CD4-positive, alpha-beta T cell treated with Interleukin-12 subunit alpha and Interleukin-12 subunit beta, for 1 hour (primary cell): ENCODE data around the gene ANKRD10.

Experiments used
- DNase-seq: peaks from one replicate; pipeline ENCODE4 v3.0.0-alpha.2; 2020

Gene ANKRD10

DNA sequence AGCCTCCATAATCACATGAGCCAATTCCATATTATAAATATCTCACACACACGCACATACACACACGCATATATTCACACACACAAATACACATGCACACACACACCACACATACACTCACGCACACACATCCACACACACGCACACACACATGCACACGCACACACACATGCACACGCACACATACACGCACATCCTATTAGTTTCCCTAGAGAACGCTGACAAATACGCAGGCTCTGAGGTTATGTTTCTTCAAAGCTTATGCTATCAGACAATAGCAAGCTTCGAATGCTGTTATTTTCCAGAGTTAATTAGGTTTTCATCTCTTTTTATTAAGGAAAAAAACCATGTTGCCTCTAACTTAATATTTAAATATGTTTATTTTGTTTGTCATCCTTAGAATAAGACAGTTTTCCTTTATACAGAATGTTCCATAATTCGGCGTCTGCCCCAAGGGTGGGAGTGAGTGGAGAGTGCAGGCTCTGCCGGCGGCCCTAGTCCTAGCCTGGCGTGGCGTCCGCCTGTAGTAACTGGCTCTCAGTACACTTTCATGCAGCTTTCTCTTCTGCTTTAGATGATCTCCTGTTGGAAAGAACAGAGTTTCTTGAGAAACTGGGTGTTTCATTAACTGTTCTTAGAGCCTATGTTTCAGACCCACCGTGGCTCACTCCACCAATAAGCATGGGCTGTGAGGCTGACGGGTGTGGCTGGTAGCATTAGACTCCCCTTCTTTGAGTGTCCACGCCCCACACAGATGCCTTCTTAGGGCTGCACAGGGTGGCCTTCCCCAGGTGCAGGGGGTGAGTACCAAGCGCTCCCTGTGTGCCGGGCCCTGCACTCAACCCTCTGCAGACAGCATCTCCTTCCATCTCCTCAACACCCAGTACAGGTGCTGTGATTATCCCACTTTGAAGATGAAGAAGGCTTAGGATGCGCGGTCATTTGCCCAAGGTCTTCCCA is 30.4 kb upstream of the ANKRD10 start:
- no peak for DNase-seq

DNA sequence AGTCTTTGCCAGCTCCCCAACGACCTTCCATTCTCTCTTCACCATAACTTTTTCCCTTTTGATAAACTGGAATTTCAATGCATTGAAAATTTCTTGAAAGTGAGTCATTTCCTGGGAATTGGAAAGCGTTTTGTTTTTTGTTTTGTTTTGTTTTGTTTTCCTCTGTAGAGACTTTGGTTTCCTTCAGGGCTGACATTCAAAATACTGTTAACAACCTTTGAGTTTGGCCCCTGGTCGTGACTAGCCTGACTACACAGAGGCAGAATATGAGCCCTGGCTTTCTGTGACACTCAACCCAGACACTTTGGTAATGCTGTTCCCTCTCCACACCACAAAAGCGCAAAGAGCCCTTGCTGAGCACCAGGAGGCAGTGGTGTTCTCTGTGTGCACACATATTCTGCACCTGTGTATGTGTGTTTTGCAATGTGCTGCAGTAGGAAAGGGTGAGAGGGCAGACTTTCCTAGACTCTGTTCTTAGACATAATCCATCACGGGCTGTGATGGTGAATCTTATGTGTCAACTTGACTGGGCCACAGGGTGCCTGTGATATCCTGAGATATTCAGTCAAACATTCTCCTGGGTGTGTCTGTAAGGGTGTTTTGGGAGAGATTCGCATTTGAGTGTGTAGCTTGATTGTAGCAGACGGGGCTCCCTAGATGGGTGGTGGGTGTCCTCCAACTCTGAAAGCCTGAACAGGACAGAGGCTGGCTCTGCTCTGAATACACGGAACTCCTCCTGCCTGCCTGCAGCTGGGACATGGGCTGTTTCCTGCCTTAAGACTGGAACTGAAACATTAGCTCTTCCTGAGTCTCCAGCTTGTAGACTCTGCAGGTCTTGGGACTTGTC is 29.5 kb upstream of the ANKRD10 start:
- DNase-seq = peak; percentile 18

DNA sequence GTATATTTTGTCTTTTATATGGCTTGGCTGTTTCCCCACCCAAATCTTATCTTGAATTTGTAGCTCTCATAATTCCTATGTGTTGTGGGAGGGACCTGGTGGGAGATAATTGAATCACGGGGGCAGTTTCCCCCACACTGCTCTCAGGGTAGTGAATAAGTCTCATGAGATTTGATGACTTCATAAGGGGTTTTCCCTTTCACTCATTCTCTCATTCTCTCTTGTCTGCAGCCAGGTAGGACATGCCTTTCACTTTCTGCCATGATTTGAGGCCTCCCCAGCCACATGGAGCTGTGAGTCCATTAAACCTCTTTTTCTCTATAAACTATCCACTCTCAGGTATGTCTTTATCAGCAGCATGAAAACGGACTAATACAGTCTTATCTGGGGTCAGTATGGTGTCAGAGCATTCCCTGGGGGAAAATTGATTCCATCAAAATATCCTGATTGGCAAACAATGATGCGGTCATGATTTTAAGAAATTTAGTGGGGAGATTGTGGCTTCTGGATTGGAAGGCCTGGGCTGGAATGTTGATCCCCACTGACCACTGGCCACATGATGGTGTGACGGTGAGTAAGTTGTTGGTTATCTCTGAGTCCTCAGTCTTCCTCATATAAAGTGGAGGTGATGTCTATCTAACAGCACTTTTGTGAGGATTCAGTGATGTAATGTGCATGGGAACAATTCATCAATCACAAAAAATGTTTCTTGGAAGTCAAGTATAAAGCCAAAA is 27.5 kb upstream of the ANKRD10 start:
- DNase-seq = no peak

DNA sequence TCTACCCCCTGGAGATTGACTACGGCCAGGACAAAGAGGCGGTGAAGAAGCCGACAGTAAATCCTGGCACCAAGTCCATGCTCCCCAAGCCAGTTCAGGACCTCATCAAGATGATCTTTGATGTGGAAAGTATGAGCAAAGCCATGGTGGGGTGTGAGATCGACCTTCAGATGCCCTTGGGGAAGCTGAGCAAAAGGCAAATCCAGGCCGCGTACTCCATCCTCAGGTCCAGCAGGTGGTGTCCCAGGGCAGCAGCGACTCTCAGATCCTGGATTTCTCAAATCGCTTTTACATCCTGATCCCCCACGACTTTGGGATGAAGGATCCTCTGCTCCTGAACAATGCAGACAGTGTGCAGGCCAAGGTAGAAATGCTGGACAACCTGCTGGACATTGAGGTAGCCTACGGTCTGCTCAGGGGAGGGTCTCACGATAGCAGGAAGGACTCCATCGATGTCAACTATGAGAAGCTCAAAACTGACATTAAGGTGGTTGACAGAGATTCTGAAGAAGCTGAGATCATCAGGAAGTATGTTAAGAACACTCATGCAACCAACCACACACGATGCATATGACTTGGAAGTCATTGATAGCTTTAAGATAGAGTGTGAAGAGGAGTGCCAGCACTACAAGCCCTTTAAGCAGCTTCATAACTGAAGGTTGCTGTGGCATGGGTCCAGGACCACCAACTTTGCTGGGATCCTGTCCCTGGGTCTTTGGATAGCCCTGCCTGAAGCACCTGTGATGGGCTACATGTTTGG is 24.0 kb upstream of the ANKRD10 start:
- DNase-seq = no peak

DNA sequence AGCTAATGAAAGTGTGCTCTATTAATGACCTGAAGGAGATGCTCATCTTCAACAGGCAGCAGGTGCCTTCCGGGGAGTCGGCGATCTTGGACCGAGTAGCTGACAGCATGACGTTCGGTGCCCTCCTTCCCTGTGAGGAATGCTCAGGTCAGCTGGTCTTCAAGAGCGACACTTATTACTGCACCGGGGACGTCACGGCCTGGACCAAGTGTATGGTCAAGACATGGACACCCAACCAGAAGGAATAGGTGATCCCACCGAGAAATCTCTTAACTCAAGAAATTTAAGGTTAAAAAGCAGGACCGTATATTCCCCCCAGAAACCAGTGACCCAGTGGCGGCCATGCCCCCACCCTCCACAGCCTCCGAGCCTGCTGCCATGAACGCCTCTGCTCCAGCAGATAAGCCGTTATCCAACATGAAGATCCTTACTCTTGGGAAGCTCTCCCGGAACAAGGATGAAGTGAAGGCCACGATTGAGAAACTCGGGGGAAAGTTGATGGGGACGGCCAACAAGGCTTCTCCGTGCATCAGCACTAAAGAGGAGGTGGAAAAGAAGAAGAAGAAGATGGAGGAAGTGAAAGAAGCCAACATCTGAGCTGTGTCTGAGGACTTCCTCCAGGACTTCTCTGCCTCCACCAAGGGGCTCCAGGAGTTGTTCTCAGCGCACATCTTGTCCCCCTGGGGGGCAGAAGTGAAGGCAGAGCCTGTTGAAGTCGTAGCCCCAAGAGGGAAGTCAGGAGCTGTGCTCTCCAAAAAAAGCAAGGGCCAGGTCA is 22.8 kb upstream of the ANKRD10 start:
- no peak for DNase-seq

DNA sequence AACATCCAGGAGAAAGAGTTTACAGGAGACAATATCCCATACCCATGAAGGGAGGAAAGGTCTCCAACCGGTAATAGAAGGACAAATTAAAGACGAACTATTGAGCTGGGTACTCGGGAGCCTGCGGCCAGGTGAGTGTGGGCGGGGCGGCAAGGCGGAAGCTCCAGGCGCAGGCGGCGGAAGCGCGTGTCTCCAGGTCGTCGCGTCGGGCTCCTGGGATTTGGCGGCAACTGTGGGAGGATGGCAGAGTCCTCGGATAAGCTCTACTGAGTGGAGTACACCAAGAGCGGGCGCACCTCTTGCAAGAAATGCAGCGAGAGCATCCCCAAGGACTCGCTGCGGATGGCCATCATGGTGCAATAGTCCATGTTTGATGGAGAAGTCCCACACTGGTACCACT is 21.6 kb upstream of the ANKRD10 start:
- no peak for DNase-seq

DNA sequence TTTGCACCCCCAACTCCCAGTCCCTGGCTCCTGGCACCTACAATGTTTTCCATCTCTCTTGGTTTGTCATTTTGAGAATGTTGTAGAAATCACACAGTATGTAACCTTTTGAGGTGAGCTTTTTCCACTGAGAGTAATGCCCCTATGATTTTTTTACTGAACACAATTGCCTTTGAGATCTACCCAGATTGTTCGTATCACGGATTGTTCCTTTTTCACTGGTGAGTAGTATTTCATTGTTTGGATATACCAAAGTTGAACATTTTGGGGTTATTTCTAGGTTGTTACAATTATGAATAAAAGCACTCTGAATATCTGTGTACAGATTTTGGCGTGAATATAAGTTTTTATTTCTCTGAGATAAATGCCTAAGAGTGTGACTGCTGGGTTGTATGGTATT is 17.7 kb upstream of the ANKRD10 start:
- DNase-seq = no peak

DNA sequence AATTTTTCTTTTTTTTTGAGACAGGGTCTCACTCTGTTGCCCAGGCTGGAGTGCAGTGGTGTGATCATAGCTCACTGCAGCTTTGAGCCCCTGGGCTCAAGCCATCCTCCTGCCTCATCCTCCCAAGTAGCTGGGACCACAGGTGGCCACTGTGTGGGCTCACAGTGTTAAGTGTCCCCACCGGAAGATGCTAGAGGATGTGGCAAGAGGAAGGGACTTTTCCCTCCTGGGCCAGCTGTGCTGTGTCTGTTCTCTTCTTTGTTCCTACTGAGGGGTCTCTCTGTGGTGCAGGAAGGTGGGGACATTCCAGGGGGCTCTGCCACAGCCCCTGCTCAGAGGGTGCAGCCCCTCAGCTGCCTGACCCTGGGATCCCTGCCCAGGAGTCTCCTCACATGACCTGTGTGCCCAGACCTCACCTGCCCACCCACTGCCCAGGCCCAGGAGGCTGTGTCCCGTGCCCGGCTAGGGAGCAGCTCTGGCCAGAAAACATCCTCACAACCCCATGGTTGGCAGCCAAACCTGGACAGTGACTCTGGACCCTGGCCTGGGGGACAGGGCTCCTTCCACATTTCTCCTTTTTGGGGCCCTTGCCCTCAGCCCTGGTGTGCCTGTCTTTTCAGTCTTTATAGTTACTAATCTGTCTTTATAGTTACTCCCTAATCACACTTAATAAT is 14.4 kb upstream of the ANKRD10 start:
- no peak for DNase-seq

DNA sequence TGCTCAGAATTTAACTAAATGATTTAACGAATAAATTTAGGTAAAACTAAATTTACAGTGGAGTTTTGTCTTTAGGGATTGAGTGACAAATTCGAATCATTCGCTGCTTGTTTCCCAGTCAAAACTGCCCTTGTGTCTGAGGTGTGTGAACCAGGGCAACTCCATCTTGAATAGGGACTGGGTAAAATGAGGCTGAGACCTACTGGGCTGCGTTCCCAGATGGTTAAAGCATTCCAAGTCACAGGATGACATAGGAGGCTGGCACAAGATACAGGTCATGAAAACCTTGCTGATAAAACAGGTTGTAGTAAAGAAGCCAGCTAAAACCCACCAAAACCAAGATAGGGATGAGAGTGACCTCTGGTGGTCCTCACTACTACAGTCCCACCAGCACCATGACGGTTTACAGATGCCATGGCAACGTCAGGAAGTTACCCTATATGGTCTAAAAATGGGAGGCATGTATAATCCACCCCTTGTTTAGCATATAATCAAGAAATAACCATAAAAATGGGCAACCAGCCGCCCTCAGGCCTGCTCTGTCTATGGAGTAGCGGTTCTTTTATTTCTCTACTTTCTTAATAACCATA is 10.2 kb upstream of the ANKRD10 start:
- peak; percentile 23 for DNase-seq

DNA sequence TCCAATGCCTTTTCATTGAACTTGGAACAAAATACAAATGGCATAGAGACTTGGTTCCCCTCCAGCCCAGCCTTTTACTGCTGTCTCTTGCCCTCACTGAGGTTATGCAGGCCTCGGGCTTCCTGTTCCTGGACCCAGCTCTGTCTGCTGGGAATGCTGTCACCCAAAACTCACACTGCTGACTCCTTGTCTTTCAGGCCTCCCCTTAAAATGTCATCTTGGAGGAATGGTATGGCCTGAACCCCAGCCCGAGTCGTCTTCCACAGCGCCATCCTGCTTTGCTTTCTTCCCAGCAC is 9.7 kb upstream of the ANKRD10 start:
- DNase-seq = no peak

DNA sequence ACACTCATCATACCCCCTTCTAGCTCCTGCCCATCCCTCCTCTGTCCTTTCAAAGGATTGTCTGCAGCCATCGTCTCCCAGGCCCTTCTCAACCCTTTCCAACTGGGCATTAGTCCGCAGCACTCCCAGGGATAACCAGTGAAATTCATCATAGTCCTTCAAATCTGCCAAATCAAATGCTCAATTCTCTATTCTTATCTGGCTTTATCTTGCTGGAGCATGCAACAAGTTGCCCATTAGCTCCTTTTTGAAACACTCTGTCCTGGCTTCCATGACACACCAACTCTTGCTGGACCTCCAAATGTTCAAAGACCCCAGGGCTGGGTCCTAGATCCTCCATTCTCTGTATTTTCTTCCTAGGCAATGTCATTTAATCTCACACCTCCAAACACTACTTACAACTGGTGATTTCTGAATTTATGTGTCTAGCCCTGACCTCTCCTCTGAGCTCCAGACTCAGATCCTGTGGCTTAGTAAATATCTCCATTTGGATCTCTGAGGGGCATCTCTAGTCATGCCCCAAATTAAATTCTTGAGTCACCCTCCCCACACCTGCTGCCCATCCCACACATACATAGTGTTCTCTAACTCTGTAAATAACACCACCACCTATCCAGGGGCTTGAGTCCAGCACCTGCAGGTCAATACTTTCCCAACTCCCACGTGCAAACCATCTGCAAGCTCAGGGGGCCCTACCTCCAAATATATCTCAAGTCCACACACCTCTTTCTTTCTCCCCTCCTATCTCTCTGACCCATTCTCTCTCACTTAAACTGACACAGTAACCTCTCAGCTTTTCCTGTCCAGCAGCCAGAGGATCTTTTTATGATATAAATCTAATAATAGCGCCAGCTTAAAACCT is 9.1 kb upstream of the ANKRD10 start:
- DNase-seq = no peak

DNA sequence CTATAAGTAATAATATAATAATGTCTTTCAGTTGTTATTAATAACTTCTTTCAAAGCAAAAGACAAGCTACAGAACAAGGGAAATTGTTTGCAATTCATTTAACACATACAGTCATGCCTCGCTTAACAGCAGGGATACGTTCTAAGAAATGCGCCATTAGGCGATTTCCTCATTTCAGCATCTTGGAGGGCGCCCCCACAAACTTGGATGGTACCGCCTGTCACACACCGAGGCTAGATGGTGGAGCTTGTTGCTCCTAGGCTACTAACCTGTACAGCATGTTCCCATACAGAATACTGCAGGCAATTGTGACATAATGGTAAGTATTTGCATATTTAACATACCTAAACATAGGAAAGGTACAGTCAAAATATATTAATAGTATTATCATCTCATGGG is 8.2 kb upstream of the ANKRD10 start:
- no peak for DNase-seq

DNA sequence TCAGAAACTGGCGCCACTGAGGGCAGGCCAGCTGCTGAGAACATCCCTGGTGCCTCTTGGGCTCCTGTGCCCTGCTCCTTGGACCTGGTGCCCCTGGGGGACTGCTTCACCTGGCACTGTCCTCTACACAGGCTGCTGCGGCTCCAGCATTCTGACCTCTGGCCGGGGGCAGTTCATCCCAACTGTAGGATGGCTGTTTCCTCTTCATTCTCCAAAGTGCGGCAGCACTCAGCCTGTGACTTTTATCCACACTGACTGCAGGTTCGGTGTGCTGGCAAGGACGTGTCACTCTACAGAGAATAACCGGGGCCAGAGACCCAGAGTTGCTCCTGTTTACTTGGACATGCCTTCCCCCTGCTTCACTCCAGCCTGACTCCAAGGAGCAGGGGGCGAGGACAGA is 7.6 kb upstream of the ANKRD10 start:
- no peak for DNase-seq

DNA sequence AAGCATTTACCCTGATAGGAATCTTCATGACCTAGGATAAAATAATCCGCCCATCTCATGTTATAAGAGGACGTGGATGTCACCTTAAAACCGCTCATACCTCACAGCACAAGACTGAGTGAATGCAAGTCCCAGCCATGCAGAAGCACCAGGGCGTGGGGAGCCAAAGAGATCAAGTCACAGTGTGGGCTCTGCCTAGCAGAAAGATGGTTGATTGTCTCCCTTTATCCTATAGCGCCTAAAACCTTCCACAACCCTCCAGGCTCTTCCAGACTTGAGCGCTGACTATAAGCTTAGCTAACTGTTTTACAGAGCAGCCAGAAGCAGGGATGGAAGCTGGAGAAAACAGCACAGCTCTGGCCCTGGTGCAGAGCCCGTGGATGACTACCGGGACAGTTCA is 6.8 kb upstream of the ANKRD10 start:
- no peak for DNase-seq

DNA sequence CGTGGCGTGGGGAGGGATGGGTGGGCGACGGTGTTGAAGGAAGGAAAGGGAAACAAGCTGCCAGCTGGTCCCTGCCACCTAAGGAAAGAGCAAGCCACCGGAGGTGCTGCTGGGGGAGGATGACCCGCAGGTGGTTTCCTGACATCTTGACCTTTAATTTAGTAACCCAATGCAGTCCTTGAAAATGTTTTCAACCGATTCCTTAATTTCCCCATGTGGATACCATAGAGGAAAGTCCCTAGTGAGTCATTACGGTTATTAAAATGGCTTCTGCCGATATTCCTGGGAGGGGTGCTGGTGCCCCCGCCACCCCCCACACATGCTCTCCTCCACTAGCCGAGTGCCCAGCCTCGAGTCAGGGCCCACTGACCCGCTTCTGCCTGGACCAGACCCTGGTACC is 6.3 kb upstream of the ANKRD10 start:
- no peak for DNase-seq

DNA sequence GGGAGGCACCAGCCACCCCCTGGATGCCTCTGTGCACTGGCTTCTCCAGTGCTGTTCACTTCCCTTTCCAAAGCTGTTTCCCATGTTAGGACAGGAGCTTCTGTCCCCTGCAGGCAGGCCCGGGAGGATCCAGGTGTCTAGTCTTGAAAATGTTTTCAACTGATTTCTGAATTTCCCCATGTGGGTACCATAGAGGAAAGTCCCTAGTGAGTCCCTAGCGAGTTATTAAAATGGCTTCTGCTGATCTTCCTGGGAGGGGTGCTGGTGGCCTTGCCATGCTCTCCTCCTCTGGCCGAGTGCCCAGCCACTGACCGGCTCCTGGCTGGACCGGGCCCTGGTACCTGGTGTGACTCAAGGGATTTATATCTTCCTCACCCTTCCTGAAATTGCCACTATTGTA is 5.2 kb upstream of the ANKRD10 start:
- DNase-seq = no peak

DNA sequence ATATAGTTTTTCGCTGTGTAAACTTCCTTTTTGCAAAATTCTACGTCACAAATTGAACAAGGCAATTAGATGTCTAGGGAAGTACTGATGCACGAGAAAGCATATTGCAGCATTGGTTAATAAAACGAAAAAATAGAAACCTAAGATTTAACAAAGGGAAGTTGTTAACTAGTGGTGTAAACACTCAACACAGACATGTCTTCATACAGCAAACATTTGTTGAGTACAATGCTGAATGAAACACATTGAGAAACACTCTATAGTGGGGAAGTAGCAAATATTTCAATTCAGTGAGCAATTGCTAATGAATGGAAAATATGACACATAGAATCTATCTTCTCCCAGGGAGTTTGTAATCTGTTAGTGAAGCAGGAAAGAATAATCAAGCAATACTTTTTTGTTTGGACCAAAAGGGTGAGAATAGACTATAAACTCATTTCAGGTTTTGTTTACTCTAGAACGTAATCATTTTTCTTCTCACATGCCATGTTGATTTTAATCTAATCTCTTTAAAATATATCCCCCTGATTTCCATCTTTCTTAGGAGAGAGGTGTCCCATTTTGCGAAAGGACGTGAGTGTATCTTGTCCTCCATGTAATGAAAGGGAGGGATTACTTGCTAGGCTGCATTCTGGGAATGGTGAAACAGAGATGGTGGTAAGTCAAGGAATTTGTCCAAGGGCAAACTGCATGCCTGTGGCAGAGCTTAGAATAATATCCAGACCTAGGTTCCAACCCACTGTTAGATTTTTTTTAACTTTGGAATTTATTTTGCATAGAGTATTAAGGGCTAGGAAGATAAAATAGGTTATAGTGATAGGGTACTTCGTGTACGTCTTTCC is 1.7 kb upstream of the ANKRD10 start:
- DNase-seq = peak; percentile 8

DNA sequence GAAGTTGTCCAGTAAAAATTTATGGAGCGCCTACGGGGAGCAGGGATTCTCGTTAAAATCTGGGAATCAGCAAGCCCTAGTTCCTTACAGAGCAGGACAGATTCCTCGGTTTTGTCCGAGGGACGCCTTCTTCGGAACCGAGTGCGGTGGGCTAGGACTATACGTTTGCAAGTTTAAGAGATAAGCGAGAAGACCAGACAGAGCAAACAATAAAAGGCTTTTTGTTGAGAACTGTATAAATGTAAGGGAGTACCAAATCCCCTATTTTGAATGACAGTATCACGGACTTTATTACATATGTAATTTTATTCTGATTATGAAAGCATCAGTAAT is 971 bp upstream of the ANKRD10 start:
- no peak for DNase-seq
